ENCODE data around the gene HSD11B1L. TPM values are rescaled to one million over a fixed set of nuclear protein-coding genes. Genes with fewer than 3 reads are reported as not detected.

The HSD11B1L gene
- total RNA-seq, 1 experiment from 2014 or later: 6.0 TPM

- BruUV-seq (replicated peaks): no TSS peak
- Histone ChIP-seq H3K27ac (ENCODE audit: low read length) (no peak overlapping the region), H3K4me1 (ENCODE audit: control insufficient read depth, insufficient read depth, low read length) (no peaks in the 10 kb centered on the region), H3K4me3 (ENCODE audit: low read depth in 2 of 2, low read length in 2 of 2) (no peak overlapping the region), H3K27me3 (ENCODE audit: control insufficient read depth, insufficient read depth, low read length) (no peaks in the 10 kb centered on the region), H3K9me3 (ENCODE audit: control insufficient read depth, insufficient read depth, low read depth, low read length) (no peaks in the 10 kb centered on the region), H3K36me3 (ENCODE audit: control insufficient read depth, insufficient read depth, low read length) (peaks cover 2% of the 10 kb centered on the region; the same call in 1 of the 2 replicates)
- ChIA-PET POLR2A (no interaction called here), CTCF (no interaction called here)
- ATAC-seq (no peak), DNase-seq (ENCODE audit: low read depth, low spot score) (no peak)
- no peak for TF ChIP-seq POLR2AphosphoS5 (IDR thresholded peaks at IDR 0.05; ENCODE audit: low read depth, low read length)
- in situ Hi-C loops (cut with HindIII; ENCODE audit: low pct_unique_long_range_greater_than_20kb, low sequenced_read_pairs): no loop called here
- intact Hi-C loops (cut with micrococcal nuclease; ENCODE audit: unreplicated experiment): no loop called here
These were observed 30.9 kb downstream of the HSD11B1L start for GRCh38 chr19:5711713-5712161.

GRCh38 chr19:5713228-5713627 lies 32.4 kb downstream of the HSD11B1L start:
- Histone ChIP-seq H3K4me1 (ENCODE audit: control insufficient read depth, insufficient read depth, low read length) (peaks cover 8% of the 10 kb centered on the region; the same call in 1 of the 2 replicates), H3K27me3 (ENCODE audit: control insufficient read depth, insufficient read depth, low read length) (no peaks in the 10 kb centered on the region), H3K4me3 (ENCODE audit: low read depth in 2 of 2, low read length in 2 of 2) (no peak overlapping the region), H3K27ac (ENCODE audit: low read length) (no peak overlapping the region), H3K36me3 (ENCODE audit: control insufficient read depth, insufficient read depth, low read length) (0 out of 2 replicates have a peak, but pooled peaks cover 2% of the 10 kb centered on the region), H3K9me3 (ENCODE audit: control insufficient read depth, insufficient read depth, low read depth, low read length) (no peaks in the 10 kb centered on the region)
- ChIA-PET POLR2A (no interaction called here), CTCF (no interaction called here)
- TF ChIP-seq SIN3A (IDR thresholded peaks at IDR 0.05; ENCODE audit: borderline replicate concordance, insufficient read depth, low read depth, low read length) (no peak), CTCF (IDR thresholded peaks at IDR 0.05) (no peak), TCF7L2 (IDR thresholded peaks at IDR 0.05; ENCODE audit: low read depth, low read length) (no peak), REST (IDR thresholded peaks at IDR 0.05; ENCODE audit: insufficient read depth in 1 of 2, low read depth in 2 of 2, low read length in 1 of 2) (no peak), POLR2AphosphoS5 (IDR thresholded peaks at IDR 0.05; ENCODE audit: low read depth, low read length) (no peak)
- no TSS peak for BruUV-seq (replicated peaks)
- in situ Hi-C loops (cut with HindIII; ENCODE audit: low pct_unique_long_range_greater_than_20kb, low sequenced_read_pairs) (no loop called here), intact Hi-C loops (cut with micrococcal nuclease; ENCODE audit: unreplicated experiment) (no loop called here)
- DNase-seq (ENCODE audit: low read depth, low spot score) (no peak), ATAC-seq (no peak)

- CTCF ChIA-PET: interaction anchor here (0.7 kb wide), 1 partner anchor 24 kb away, joined by 5 read pairs; no protein-coding TSS in a partner anchor
- POLR2A ChIA-PET: no interaction called here
These were observed 34.0 kb downstream of the HSD11B1L start for GRCh38 chr19:5714816-5715215.

More at GRCh38 chr19:5714816-5715215, 34.0 kb downstream of the HSD11B1L start:
- H3K27me3 ChIP-seq (ENCODE audit: control insufficient read depth, insufficient read depth, low read length): no peaks in the 10 kb centered on the region
- in situ Hi-C loops (cut with HindIII; ENCODE audit: low pct_unique_long_range_greater_than_20kb, low sequenced_read_pairs): no loop called here
- H3K27ac ChIP-seq (ENCODE audit: low read length): no peak overlapping the region
- H3K4me3 ChIP-seq (ENCODE audit: low read depth in 2 of 2, low read length in 2 of 2): no peak overlapping the region
- TF ChIP-seq REST (IDR thresholded peaks at IDR 0.05; ENCODE audit: insufficient read depth in 1 of 2, low read depth in 2 of 2, low read length in 1 of 2): no peak
- no peak for TF ChIP-seq POLR2AphosphoS5 (IDR thresholded peaks at IDR 0.05; ENCODE audit: low read depth, low read length)
- TF ChIP-seq SIN3A (IDR thresholded peaks at IDR 0.05; ENCODE audit: borderline replicate concordance, insufficient read depth, low read depth, low read length): no peak
- TF ChIP-seq TCF7L2 (IDR thresholded peaks at IDR 0.05; ENCODE audit: low read depth, low read length): no peak
- no peak for TF ChIP-seq CTCF (IDR thresholded peaks at IDR 0.05)
- no peaks in the 10 kb centered on the region for H3K9me3 ChIP-seq (ENCODE audit: control insufficient read depth, insufficient read depth, low read depth, low read length)
- ATAC-seq (no peak), DNase-seq (ENCODE audit: low read depth, low spot score) (no peak)
- peaks cover 8% of the 10 kb centered on the region; the same call in 1 of the 2 replicates for H3K4me1 ChIP-seq (ENCODE audit: control insufficient read depth, insufficient read depth, low read length)
- peaks cover 6% of the 10 kb centered on the region; the same call in 1 of the 2 replicates for H3K36me3 ChIP-seq (ENCODE audit: control insufficient read depth, insufficient read depth, low read length)
- intact Hi-C loops (cut with micrococcal nuclease; ENCODE audit: unreplicated experiment): no loop called here
- no TSS peak for BruUV-seq (replicated peaks)
